ENCODE measurements around the gene CLN6. TPM values are rescaled to one million over a fixed set of nuclear protein-coding genes. Genes with fewer than 3 reads are reported as not detected.

Gene CLN6
- total RNA-seq, 2 experiments from 2014 or later, result 8.0 to 8.1 TPM

DNA sequence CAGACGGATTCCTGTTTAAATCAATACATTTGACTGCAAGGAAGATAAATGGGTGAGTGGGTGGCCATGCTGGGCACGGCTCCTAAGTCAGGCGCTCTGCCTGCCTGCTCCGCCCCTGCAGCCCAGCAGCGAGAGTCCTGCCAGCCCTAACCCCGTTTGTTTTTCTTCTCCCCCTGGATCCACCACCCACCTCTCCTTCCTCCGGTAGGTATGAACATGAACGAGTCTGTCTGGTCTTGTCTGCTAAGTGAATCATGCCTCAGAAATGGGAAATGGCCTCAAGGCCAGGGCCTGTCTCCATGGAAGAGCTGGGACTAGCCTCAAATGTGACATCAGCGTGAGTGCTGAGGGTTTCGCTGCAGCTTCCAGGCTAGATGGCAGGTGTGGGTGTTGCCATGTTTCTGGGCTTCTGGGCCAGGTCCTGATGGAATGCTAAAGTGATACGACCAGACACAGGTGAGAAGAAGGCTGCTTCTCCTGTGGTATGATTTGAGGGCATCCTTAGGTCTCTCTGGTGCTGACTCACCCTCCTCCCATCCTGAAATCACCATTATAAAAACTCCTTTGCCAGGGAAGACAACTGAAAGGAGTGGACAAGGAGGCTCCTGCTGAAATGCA is 42.4 kb upstream of the CLN6 start:
- intact Hi-C loops (cut with DNase I, micrococcal nuclease), result loop anchor here in 1 of 2 experiments (10.0 kb wide), 1 partner anchor 543 kb away; no protein-coding TSS in a partner anchor
- H3K4me3 Mint-ChIP-seq, result no peak overlapping the region
- H3K27ac Mint-ChIP-seq, result no peak overlapping the region
- no peak overlapping the region for H3K4me3 ChIP-seq (ENCODE audit: low read length)
- CTCF ChIA-PET, result no interaction called here
- peaks cover 6% of the 10 kb centered on the region for H3K4me1 ChIP-seq (ENCODE audit: insufficient read depth, low read length)
- H3K36me3 Mint-ChIP-seq (ENCODE audit: low read depth), result no peaks in the 10 kb centered on the region
- TF ChIP-seq, protein P1, sequence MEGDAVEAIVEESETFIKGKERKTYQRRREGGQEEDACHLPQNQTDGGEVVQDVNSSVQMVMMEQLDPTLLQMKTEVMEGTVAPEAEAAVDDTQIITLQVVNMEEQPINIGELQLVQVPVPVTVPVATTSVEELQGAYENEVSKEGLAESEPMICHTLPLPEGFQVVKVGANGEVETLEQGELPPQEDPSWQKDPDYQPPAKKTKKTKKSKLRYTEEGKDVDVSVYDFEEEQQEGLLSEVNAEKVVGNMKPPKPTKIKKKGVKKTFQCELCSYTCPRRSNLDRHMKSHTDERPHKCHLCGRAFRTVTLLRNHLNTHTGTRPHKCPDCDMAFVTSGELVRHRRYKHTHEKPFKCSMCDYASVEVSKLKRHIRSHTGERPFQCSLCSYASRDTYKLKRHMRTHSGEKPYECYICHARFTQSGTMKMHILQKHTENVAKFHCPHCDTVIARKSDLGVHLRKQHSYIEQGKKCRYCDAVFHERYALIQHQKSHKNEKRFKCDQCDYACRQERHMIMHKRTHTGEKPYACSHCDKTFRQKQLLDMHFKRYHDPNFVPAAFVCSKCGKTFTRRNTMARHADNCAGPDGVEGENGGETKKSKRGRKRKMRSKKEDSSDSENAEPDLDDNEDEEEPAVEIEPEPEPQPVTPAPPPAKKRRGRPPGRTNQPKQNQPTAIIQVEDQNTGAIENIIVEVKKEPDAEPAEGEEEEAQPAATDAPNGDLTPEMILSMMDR (IDR thresholded peaks at IDR 0.05), result no peak
- H3K9me3 ChIP-seq (ENCODE audit: control insufficient read depth in 1 of 2, insufficient read depth in 1 of 2, low read length in 2 of 2), result no peaks in the 10 kb centered on the region
- peaks cover 14% of the 10 kb centered on the region for H3K27me3 Mint-ChIP-seq
- H3K27me3 ChIP-seq (ENCODE audit: control insufficient read depth in 1 of 2, insufficient read depth in 2 of 2, low read length in 2 of 2), result peaks cover 0 to 4% of the 10 kb centered on the region in 2 experiments
- POLR2A ChIA-PET, result no interaction called here
- ATAC-seq (ENCODE audit: poor library complexity), result no peak
- no peak for DNase-seq
- H3K9me3 Mint-ChIP-seq, result no peaks in the 10 kb centered on the region
- H3K27ac ChIP-seq (ENCODE audit: low read depth in 1 of 2, low read length in 2 of 2), result no peak overlapping the region
- peaks cover 9% of the 10 kb centered on the region for H3K4me1 Mint-ChIP-seq (ENCODE audit: low read depth)
- H3K36me3 ChIP-seq (ENCODE audit: insufficient read depth, low read length), result no peaks in the 10 kb centered on the region

DNA sequence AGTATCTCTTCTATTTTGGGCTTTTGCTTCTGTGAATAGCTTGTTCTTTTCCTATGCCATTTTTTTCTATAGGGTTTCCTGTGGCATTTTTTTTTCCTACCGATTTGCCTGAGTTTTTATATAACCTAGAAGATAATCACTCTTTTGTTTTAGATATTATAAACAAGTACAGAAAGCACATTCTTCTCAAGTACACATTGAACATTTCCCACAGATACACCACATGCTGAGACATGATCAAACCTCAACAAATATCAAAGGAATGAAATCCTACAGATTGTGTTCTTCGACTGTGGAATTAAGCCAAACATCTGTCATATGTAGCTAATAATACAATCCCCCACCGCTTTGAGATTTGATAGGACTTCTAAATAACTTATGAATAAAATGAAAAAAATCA is 38.9 kb upstream of the CLN6 start:
- no peaks in the 10 kb centered on the region for H3K9me3 ChIP-seq (ENCODE audit: control insufficient read depth in 1 of 2, insufficient read depth in 1 of 2, low read length in 2 of 2)
- no peaks in the 10 kb centered on the region for H3K9me3 Mint-ChIP-seq
- ATAC-seq (ENCODE audit: poor library complexity) (no peak), DNase-seq (no peak)
- H3K27ac ChIP-seq (ENCODE audit: low read depth in 1 of 2, low read length in 2 of 2), result no peak overlapping the region
- H3K4me1 Mint-ChIP-seq (ENCODE audit: low read depth), result no peaks in the 10 kb centered on the region
- H3K36me3 ChIP-seq (ENCODE audit: insufficient read depth, low read length), result no peaks in the 10 kb centered on the region
- CTCF ChIA-PET, result interaction anchor here (0.7 to 1.0 kb wide), 3 partner anchors 38 to 971 kb away, joined by 3 to 4 read pairs (median 4); no protein-coding TSS in a partner anchor
- peaks cover 5 to 13% of the 10 kb centered on the region in 2 experiments for H3K27me3 ChIP-seq (ENCODE audit: control insufficient read depth in 1 of 2, insufficient read depth in 2 of 2, low read length in 2 of 2)
- no peak overlapping the region for H3K27ac Mint-ChIP-seq
- TF ChIP-seq, protein P1 (IDR thresholded peaks at IDR 0.05), result no peak
- H3K4me3 Mint-ChIP-seq, result no peak overlapping the region
- no peaks in the 10 kb centered on the region for H3K4me1 ChIP-seq (ENCODE audit: insufficient read depth, low read length)
- H3K4me3 ChIP-seq (ENCODE audit: low read length), result no peak overlapping the region
- peaks cover 35% of the 10 kb centered on the region for H3K27me3 Mint-ChIP-seq
- H3K36me3 Mint-ChIP-seq (ENCODE audit: low read depth), result no peaks in the 10 kb centered on the region
- POLR2A ChIA-PET, result interaction anchor here (1.1 kb wide), 1 partner anchor 9 kb away, joined by 3 read pairs; the partner anchor contains the start of gene FEM1B
- intact Hi-C loops (cut with DNase I, micrococcal nuclease), result no loop called here

DNA sequence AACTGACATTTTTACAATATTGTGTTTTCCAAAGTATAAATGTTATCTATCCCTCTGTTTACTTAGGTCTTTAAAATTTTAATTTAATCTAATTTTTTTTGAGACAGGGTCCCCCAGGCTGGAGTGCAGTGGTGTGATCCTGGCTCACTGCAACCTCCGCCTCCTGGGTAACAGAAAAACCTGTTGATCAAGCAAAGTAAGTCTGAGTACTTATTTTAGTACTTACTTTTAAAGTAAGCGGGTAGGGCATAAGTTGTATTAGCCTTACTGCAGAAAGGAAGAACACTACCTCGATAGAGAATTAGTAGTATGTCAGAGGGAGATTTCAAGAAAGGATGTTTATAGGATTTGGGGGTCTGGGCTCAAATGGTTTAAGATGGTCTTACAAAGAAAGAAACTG is 36.1 kb upstream of the CLN6 start:
- H3K27me3 Mint-ChIP-seq, result peaks cover 46% of the 10 kb centered on the region
- TF ChIP-seq, protein P1 (IDR thresholded peaks at IDR 0.05), result no peak
- Histone ChIP-seq H3K4me3 (ENCODE audit: low read length) (no peak overlapping the region), H3K4me1 (ENCODE audit: insufficient read depth, low read length) (no peaks in the 10 kb centered on the region), H3K27me3 (ENCODE audit: control insufficient read depth in 1 of 2, insufficient read depth in 2 of 2, low read length in 2 of 2) (peaks cover 5 to 18% of the 10 kb centered on the region in 2 experiments), H3K36me3 (ENCODE audit: insufficient read depth, low read length) (no peaks in the 10 kb centered on the region), H3K9me3 (ENCODE audit: control insufficient read depth in 1 of 2, insufficient read depth in 1 of 2, low read length in 2 of 2) (no peaks in the 10 kb centered on the region), H3K27ac (ENCODE audit: low read depth in 1 of 2, low read length in 2 of 2) (no peak overlapping the region)
- CTCF ChIA-PET, result no interaction called here
- no peaks in the 10 kb centered on the region for H3K4me1 Mint-ChIP-seq (ENCODE audit: low read depth)
- intact Hi-C loops (cut with DNase I, micrococcal nuclease), result no loop called here
- DNase-seq, result no peak
- no peak overlapping the region for H3K27ac Mint-ChIP-seq
- POLR2A ChIA-PET, result no interaction called here
- no peak overlapping the region for H3K4me3 Mint-ChIP-seq
- ATAC-seq (ENCODE audit: poor library complexity), result no peak
- H3K36me3 Mint-ChIP-seq (ENCODE audit: low read depth), result no peaks in the 10 kb centered on the region
- H3K9me3 Mint-ChIP-seq, result no peaks in the 10 kb centered on the region
